Tibial artery (tissue), 4 donors: ENCODE results near the gene SLC2A4.

ENCODE experiments used
- DNase-seq, 2 donors: peaks; one replicate each; pipeline ENCODE4 v3.0.0-alpha.2; 2019
- H3K27ac ChIP-seq, 2 donors: fragments of 200-600 bp; sonication (generic) in 1 of 2; 1 replicate in 1 of 2; 2 replicates in 1 of 2; pipeline ENCODE4 v1.5.1; 2018 to 2019; ENCODE audit warnings: mild to moderate bottlenecking in 1 of 2
- H3K27me3 ChIP-seq, 2 donors: fragments of 200-600 bp; sonication (generic) in 1 of 2; one replicate each; pipeline versions ENCODE4 v1.5.1 to v1.6.0; 2016 to 2019
- H3K36me3 ChIP-seq, 3 donors: fragments of 200-600 bp; sonication (generic) in 2 of 3; one replicate each; pipeline ENCODE4 v1.5.1; 2016 to 2019; ENCODE audit warnings: mild to moderate bottlenecking in 2 of 3
- H3K4me1 ChIP-seq, 4 donors: fragments of 200-600 bp; sonication (generic) in 2 of 4; 1 replicate in 3 of 4; 2 replicates in 1 of 4; pipeline ENCODE4 v1.5.1; 2016 to 2019
- H3K4me3 ChIP-seq, 2 donors: fragments of 200-600 bp; sonication (generic) in 1 of 2; 1 replicate in 1 of 2; 2 replicates in 1 of 2; pipeline ENCODE4 v1.5.1; 2018 to 2019; ENCODE audit warnings: mild to moderate bottlenecking in 2 of 2
- H3K9me3 ChIP-seq, 3 donors: fragments of 200-600 bp; sonication (generic) in 1 of 3; one replicate each; pipeline ENCODE4 v1.5.1; 2016 to 2019
- CTCF ChIP-seq, 2 experiments: fragments of 200-600 bp in 1 of 2; fragments of 450-650 bp in 1 of 2; IDR thresholded peaks; one replicate each; pipeline ENCODE4 v1.5.1; 2017 to 2019; ENCODE audit warnings: antibody characterized with exemption in 2 of 2, mild to moderate bottlenecking in 1 of 2, moderate library complexity in 1 of 2
- intact Hi-C: fragments of 100-400 bp; cut with DNase I; formaldehyde crosslinking; loops from one replicate; pipeline ENCODE4 v1.15.0; 2023; ENCODE audit warnings: low total_unique reads

Gene SLC2A4

GRCh38 chr17:7313890-7314718, 32.6 kb downstream of the SLC2A4 start:
- H3K4me3 ChIP-seq = peak overlapping the region; percentile 77 to 78
- peak overlapping the region; percentile 89 to 92 for H3K27ac ChIP-seq
- H3K9me3 ChIP-seq = no peaks in the 10 kb centered on the region
- no peak for DNase-seq
- H3K27me3 ChIP-seq = no peaks in the 10 kb centered on the region
- peaks cover 0 to 58% (median 43%) of the 10 kb centered on the region in 4 donors for H3K4me1 ChIP-seq
- intact Hi-C loops = no loop called here
- no peak for TF ChIP-seq CTCF (IDR thresholded peaks at IDR 0.05)
- H3K36me3 ChIP-seq = peaks cover 45 to 77% (median 68%) of the 10 kb centered on the region in 3 donors

- Histone ChIP-seq H3K27me3 (no peaks in the 10 kb centered on the region), H3K9me3 (no peaks in the 10 kb centered on the region), H3K36me3 (peaks cover 41 to 75% (median 64%) of the 10 kb centered on the region in 3 donors), H3K4me3 (peak within 1 kb of the TSS; percentile 77 to 78), H3K4me1 (peaks cover 0 to 49% (median 35%) of the 10 kb centered on the region in 4 donors), H3K27ac (peak within 1 kb of the TSS; percentile 89 to 92)
- DNase-seq = peak; percentile 91 to 95
- intact Hi-C loops = no loop called here
- no peak for TF ChIP-seq CTCF (IDR thresholded peaks at IDR 0.05)
Observed at GRCh38 chr17:7314719-7315569, 33.4 kb downstream of the SLC2A4 start, which contains the start of gene GPS2. GPS2 (minus strand) TSS chr17:7315360; CDS start chr17:7315052, 308 bp downstream.

GRCh38 chr17:7315570-7316235, 34.2 kb downstream of the SLC2A4 start:
- Histone ChIP-seq H3K36me3 (peaks cover 39 to 75% (median 64%) of the 10 kb centered on the region in 3 donors), H3K27ac (peak overlapping the region; percentile 89 to 92), H3K4me3 (peak overlapping the region; percentile 77 to 78), H3K4me1 (peaks cover 0 to 43% (median 28%) of the 10 kb centered on the region in 4 donors), H3K27me3 (no peaks in the 10 kb centered on the region), H3K9me3 (no peaks in the 10 kb centered on the region)
- DNase-seq = no peak
- no peak for TF ChIP-seq CTCF (IDR thresholded peaks at IDR 0.05)
- intact Hi-C loops = no loop called here

DNA sequence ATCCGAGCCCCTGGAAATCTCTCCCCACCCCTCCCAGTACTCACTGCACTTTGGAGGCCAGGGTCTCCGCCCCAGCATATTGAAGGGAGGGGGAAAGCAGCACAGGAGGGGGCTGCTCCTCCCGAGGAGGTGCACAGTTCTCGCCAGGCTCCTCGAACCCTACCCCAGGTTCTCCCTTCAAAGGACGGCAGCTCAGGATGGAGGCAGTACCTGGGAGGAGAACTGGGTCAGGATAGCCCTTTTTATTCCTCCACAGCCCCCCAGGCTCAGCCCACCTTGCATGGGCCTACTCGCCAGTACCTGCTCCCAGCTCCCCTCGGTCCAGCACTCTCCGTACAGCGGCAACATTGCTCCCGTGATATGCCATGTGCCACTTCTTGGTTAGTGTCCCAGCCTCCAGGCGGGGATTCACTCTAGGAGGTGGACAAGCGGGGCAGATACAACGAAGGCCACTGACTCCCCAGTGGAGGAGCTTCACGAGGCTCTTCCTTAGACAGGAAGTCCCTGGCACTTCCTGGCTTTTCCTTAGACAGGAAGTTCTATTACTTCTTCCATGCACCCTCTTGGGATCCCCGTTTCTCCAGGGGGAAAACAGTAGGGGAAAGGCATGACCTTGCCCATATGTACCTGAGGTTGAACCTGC, 35.8 kb downstream of the SLC2A4 start:
- Histone ChIP-seq H3K4me1 (peaks cover 0 to 34% (median 25%) of the 10 kb centered on the region in 4 donors), H3K27me3 (no peaks in the 10 kb centered on the region), H3K4me3 (no peak overlapping the region), H3K9me3 (no peaks in the 10 kb centered on the region), H3K36me3 (peaks cover 42 to 75% (median 65%) of the 10 kb centered on the region in 3 donors), H3K27ac (no peak overlapping the region)
- TF ChIP-seq CTCF (IDR thresholded peaks at IDR 0.05) = no peak
- intact Hi-C loops = no loop called here
- DNase-seq = no peak
